SU-DHL-6 (cell line): ENCODE results near the gene WDCP.

Experiments used
- H2AFZ ChIP-seq: fragments of 200-600 bp; sonication (generic); 2 replicates; pipeline ENCODE4 v1.6.1; 2014; ENCODE audit warnings: low read depth, mild to moderate bottlenecking, moderate library complexity, mixed read lengths, antibody characterized with exemption, low read length; ENCODE audit not compliant: severe bottlenecking
- H3F3A ChIP-seq: fragments of 200-600 bp; shearing (Covaris generic); 2 replicates; pipeline ENCODE4 v1.6.0; 2016; ENCODE audit warnings: antibody characterized with exemption, mild to moderate bottlenecking; ENCODE audit not compliant: insufficient read depth
- H3K27ac ChIP-seq: fragments of 200-600 bp; sonication (generic); 2 replicates; pipeline ENCODE4 v1.5.1; 2016; ENCODE audit warnings: low read depth, mild to moderate bottlenecking, low read length, moderate library complexity, mixed read lengths
- H3K27me3 ChIP-seq: fragments of 200-600 bp; sonication (generic), shearing (Covaris generic); 2 replicates; pipeline ENCODE4 v1.6.0; 2014; ENCODE audit warnings: mild to moderate bottlenecking, low read length
- H3K36me3 ChIP-seq: fragments of 200-600 bp; sonication (generic); 2 replicates; pipeline ENCODE4 v1.6.1; 2014; ENCODE audit warnings: mild to moderate bottlenecking, low read length, mixed read lengths
- H3K4me2 ChIP-seq: fragments of 300-600, 200-600 bp; shearing (Covaris generic), sonication (generic); 2 replicates; pipeline ENCODE4 v1.6.0; 2014; ENCODE audit warnings: low read length, low read depth, mild to moderate bottlenecking; ENCODE audit not compliant: poor library complexity, severe bottlenecking
- H3K4me3 ChIP-seq: fragments of 200-600 bp; sonication (generic); 2 replicates; pipeline ENCODE4 v1.5.1; 2014; ENCODE audit warnings: antibody characterized with exemption, low read length, mild to moderate bottlenecking, mixed read lengths; ENCODE audit not compliant: insufficient read depth, poor library complexity, severe bottlenecking
- H3K79me2 ChIP-seq: fragments of 200-600 bp; sonication (generic); 2 replicates; pipeline ENCODE4 v1.6.1; 2014; ENCODE audit warnings: mild to moderate bottlenecking, low read length, moderate library complexity; ENCODE audit not compliant: insufficient read depth
- H3K9ac ChIP-seq: fragments of 200-600 bp; sonication (generic); 2 replicates; pipeline ENCODE4 v1.7.0; 2014; ENCODE audit warnings: mild to moderate bottlenecking, low read length
- H3K9me2 ChIP-seq: fragments of 200-600 bp; sonication (generic); replicated peaks from 2 replicates; pipeline ENCODE4 v1.6.1; 2014; ENCODE audit warnings: low read length; ENCODE audit not compliant: insufficient read depth
- H3K9me3 ChIP-seq: fragments of 200-600 bp; sonication (generic); 2 replicates; pipeline ENCODE4 v1.6.1; 2014; ENCODE audit warnings: low read length, mixed read lengths; ENCODE audit not compliant: insufficient read depth
- H4K20me1 ChIP-seq: fragments of 200-600 bp; sonication (generic); 2 replicates; pipeline ENCODE4 v1.6.1; 2014; ENCODE audit warnings: low read depth, mild to moderate bottlenecking, antibody characterized with exemption, low read length, moderate library complexity, mixed read lengths
- CTCF ChIP-seq: fragments of 200-600 bp; sonication (generic); IDR thresholded peaks from one replicate; pipeline ENCODE4 v1.5.1; 2017; ENCODE audit warnings: antibody characterized with exemption, mild to moderate bottlenecking, low read length, moderate library complexity; ENCODE audit not compliant: insufficient read depth, poor library complexity, severe bottlenecking
- EZH2phosphoT487 ChIP-seq: fragments of 200-600 bp; sonication (generic), shearing (Covaris generic); conservative IDR thresholded peaks from 2 replicates; pipeline ENCODE4 v1.6.1; 2018; ENCODE audit warnings: mild to moderate bottlenecking, antibody characterized with exemption, low read length, moderate library complexity, mixed read lengths

WDCP gene

GRCh38 chr2:24073816-24074215, 26.6 kb upstream of the WDCP start:
- no peaks in the 10 kb centered on the region for H4K20me1 ChIP-seq
- no peak for TF ChIP-seq EZH2phosphoT487
- TF ChIP-seq CTCF, result no peak
- H3K79me2 ChIP-seq, result peaks cover 32% of the 10 kb centered on the region

GRCh38 chr2:24072259-24072658, 25.1 kb upstream of the WDCP start:
- Histone ChIP-seq H3K4me2 (no peak overlapping the region), H3K27ac (no peak overlapping the region), H3K36me3 (peaks cover 11% of the 10 kb centered on the region; the same call in 1 of the 2 replicates), H2AFZ (no peak overlapping the region), H4K20me1 (no peaks in the 10 kb centered on the region), H3K9me3 (no peaks in the 10 kb centered on the region), H3K9me2 (no peaks in the 10 kb centered on the region), H3F3A (peaks cover under 1% of the 10 kb centered on the region; the same call in 1 of the 2 replicates), H3K27me3 (no peaks in the 10 kb centered on the region), H3K79me2 (peaks cover 32% of the 10 kb centered on the region), H3K4me3 (no peak overlapping the region), H3K9ac (no peak overlapping the region)
- no peak for TF ChIP-seq EZH2phosphoT487
- no peak for TF ChIP-seq CTCF

More at GRCh38 chr2:24073816-24074215, 26.6 kb upstream of the WDCP start:
- Histone ChIP-seq H3K36me3 (peaks cover 9% of the 10 kb centered on the region; the same call in 1 of the 2 replicates), H3K9ac (no peak overlapping the region), H3K9me2 (no peaks in the 10 kb centered on the region), H3K9me3 (no peaks in the 10 kb centered on the region), H3K4me3 (no peak overlapping the region), H3F3A (peaks cover 5% of the 10 kb centered on the region; the same call in 1 of the 2 replicates), H3K27ac (no peak overlapping the region), H3K4me2 (no peak overlapping the region), H2AFZ (no peak overlapping the region), H3K27me3 (no peaks in the 10 kb centered on the region)

- Histone ChIP-seq H3K79me2 (no peaks in the 10 kb centered on the region; the same call in 1 of the 2 replicates), H3K9me3 (no peaks in the 10 kb centered on the region), H3K9ac (no peak overlapping the region), H2AFZ (no peak overlapping the region), H3K9me2 (no peaks in the 10 kb centered on the region), H4K20me1 (no peaks in the 10 kb centered on the region), H3F3A (no peaks in the 10 kb centered on the region), H3K27ac (no peak overlapping the region), H3K4me2 (no peak overlapping the region), H3K4me3 (no peak overlapping the region), H3K36me3 (0 out of 2 replicates have a peak, but pooled peaks cover 4% of the 10 kb centered on the region), H3K27me3 (no peaks in the 10 kb centered on the region)
- TF ChIP-seq EZH2phosphoT487 (no peak), CTCF (no peak)
Measured at GRCh38 chr2:24065341-24065740, 18.1 kb upstream of the WDCP start.
